Measurements from ENCODE around the gene GSN.

DNA sequence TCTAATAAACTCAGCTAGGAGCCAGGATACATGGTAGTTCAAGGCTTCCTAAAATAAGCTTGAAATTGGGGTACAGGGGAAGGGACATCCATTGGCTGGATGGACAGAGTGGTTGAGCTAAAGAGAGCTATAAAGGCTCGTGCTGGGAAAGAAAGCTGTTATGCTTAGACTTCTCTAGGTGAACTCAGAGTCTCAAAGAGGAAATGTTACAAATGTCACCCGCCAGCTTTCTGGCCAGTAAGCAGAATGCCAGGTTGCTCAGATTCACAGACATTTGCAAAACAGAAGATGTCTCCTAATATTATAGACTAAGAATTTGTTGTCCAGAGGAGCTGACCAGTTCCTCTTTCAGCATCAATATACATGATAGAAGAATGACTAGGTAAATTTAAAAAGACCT, 71.5 kb downstream of the GSN start:
- TF ChIP-seq, protein P1, sequence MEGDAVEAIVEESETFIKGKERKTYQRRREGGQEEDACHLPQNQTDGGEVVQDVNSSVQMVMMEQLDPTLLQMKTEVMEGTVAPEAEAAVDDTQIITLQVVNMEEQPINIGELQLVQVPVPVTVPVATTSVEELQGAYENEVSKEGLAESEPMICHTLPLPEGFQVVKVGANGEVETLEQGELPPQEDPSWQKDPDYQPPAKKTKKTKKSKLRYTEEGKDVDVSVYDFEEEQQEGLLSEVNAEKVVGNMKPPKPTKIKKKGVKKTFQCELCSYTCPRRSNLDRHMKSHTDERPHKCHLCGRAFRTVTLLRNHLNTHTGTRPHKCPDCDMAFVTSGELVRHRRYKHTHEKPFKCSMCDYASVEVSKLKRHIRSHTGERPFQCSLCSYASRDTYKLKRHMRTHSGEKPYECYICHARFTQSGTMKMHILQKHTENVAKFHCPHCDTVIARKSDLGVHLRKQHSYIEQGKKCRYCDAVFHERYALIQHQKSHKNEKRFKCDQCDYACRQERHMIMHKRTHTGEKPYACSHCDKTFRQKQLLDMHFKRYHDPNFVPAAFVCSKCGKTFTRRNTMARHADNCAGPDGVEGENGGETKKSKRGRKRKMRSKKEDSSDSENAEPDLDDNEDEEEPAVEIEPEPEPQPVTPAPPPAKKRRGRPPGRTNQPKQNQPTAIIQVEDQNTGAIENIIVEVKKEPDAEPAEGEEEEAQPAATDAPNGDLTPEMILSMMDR (IDR thresholded peaks at IDR 0.05) = no peak
- TF ChIP-seq POLR2AphosphoS5 (IDR thresholded peaks at IDR 0.05; ENCODE audit: low read depth, low read length) = no peak
